Upper lobe of left lung (tissue), 4 donors: ENCODE measurements around the gene ARGLU1.

ENCODE experiments used
- EP300 ChIP-seq, 4 donors: sonication (generic); formaldehyde crosslinking; IDR thresholded peaks; one replicate each; pipeline ENCODE4 v1.5.1; 2017; ENCODE audit warnings: antibody characterized with exemption in 4 of 4, control low read depth in 2 of 4
- POLR2A ChIP-seq, 4 donors: fragments of 450-650 bp; IDR thresholded peaks; one replicate each; pipeline ENCODE4 v1.5.1; 2016 to 2017; ENCODE audit warnings: antibody characterized with exemption in 4 of 4, mild to moderate bottlenecking in 2 of 4

DNA sequence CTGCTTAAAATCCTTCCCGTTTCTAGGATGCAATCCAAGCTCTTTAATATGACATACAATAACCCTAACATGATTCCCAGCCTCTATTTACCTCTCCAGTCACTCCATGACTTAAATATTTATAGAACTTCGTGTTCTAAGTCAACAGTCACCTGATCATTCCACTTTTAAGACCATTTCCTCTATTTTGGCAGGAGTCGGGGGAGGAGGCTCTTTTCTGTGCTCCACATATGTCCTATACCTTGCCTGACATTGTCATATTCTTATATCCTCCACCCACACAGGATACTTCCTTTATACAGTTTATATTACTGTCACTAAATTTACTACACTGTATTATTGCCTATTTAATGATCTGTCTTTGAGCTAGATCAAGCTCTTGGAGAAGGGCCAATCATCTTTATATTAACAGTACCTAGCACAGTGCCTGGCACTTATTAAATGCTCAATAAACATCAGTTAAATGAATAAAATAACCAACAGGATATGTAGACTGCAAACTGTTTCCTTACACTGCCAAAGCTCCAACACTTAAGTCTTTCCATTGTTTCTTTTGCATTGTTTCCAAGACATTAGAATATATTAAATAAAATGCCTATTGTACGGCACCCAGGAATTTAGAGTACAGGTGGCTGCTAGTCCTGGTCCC, 2.7 kb downstream of the ARGLU1 start:
- TF ChIP-seq EP300 (IDR thresholded peaks at IDR 0.05), result no peak
- no peak for TF ChIP-seq POLR2A (IDR thresholded peaks at IDR 0.05)
